ENCODE results near the gene SKA2.
"Not testable (repeated sequence)": the region's sequence is repeated elsewhere in the genome, so short reads cannot be mapped to it uniquely, and the experiment has no call there.

The SKA2 gene

DNA sequence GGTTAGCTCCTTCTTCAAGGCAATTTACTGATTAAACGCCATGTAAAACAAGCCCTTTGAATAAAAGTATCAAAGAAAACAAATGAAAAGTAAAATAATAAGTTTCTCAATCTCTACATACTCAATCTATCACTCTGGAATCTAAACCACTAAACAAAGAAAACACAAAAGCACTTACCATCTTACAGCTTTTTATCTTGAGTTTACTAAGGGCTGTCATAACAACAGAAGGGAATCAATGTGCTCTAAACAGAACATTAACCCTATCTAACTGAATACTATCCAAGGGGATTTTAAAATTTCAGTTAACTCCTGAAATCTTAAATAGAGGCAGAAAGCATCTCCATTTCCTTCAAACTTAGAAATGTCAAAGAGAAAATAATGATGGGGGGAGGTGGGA is 3.4 kb downstream of the SKA2 start:
- no peak for DNase-seq (ENCODE audit: low read depth)

- no peak for DNase-seq (ENCODE audit: low read depth)
These were observed 4.0 kb downstream of the SKA2 start for GRCh38 chr17:59151006-59151405.

GRCh38 chr17:59149841-59150511 is 5.0 kb downstream of the SKA2 start:
- DNase-seq (ENCODE audit: low read depth): no peak

DNA sequence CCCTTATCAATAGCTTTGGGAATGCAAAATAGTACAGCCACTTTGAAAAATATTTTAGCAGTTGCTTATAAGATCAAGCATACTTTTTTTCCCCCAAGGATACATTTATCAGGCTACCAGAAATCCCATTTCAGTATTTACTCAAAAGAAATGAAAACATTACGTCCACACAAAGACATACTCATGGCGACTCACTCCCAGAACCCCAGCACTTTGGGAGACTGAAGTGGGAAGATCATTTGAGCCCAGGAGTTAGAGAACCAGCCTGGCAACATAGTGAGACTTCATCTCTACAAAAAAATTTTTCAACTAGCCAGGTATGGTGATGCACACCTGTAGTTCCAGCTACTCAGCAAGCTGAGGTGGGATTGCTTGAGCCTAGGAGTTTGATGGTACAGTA is 5.9 kb downstream of the SKA2 start:
- no peak for DNase-seq (ENCODE audit: low read depth)

DNA sequence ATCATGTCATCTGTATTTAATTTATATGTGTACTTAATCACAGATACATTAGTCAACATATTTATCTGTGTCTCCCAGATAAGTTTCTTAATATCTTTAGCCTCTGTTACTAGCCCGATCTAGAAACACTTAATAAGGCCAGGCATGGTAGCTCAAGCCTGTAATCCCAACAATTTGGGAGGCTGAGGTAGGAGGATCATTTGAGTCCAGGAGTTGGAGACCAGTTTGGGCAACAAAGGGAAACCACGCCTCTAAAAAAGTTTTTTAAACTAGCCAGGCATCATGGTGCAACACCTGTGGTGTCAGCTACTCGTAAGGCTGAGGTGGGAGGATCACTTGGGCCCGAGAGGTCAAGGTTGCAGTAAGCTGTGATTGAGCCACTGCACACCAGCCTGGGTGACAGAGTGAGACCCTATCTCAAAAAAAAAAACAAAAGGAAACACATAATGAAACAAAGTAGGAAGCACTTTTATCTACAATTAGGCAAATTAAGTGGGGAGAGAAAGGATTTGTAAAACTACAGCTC is 9.4 kb downstream of the SKA2 start:
- no peak for DNase-seq (ENCODE audit: low read depth)

GRCh38 chr17:59141860-59142259 is 13.1 kb downstream of the SKA2 start:
- no peak for DNase-seq (ENCODE audit: low read depth)

DNA sequence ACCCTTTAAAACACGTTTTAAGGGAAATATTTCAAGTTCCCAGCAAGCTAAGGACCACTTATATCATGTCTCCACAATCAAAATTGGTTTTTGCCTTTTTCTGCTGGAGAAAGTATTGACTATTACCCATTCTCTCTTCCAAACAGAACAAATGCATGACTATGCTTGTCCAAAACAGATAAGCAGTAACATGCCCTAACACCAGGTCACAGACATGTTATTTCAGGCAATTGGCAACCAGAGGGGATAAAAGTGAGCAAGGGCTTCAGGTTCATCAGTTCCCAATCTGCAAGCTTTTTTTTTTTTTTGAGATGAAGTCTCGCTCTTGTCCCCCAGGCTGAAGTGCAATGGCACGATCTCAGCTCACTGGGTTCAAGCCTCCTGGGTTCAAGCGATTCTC is 15.0 kb downstream of the SKA2 start:
- DNase-seq (ENCODE audit: low read depth): no peak

DNA sequence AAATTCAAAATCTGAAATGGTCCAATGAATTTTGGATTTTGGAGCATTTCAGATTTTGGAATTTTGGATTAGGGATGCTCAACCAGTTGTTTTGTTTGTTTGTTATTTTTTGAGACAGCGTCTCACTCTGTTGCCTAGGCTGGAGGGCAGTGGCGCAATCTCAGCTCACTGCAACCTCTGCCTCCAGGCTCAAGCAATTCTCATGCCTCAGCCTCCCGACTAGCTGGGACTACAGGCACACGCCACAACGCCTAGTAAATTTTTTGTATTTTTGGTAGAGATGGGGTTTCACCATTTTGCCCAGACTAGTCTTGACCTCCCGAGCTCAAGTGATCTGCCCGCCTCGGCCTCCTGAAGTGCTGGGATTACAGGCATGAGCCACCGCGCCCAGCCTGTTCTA is 16.6 kb downstream of the SKA2 start:
- not testable (repeated sequence) for DNase-seq (ENCODE audit: low read depth)

DNA sequence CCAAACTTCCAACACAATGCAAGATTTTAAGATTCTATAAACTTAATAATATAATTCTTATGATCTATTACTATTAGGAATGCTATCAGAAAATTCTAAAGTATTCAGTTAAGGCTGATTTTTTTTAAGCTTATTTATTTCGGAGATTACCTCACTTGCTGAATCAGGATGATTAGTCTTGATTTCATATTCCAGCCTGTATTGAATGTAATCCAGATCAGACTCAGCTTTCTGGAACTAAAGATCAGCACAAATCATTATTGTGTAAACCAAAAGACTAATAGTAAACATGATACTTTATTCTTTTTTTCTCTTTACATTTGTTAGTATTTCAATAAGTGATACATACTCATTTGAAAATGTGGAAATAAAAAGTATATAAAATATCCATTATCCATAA is 23.9 kb downstream of the SKA2 start:
- no peak for DNase-seq (ENCODE audit: low read depth)

DNA sequence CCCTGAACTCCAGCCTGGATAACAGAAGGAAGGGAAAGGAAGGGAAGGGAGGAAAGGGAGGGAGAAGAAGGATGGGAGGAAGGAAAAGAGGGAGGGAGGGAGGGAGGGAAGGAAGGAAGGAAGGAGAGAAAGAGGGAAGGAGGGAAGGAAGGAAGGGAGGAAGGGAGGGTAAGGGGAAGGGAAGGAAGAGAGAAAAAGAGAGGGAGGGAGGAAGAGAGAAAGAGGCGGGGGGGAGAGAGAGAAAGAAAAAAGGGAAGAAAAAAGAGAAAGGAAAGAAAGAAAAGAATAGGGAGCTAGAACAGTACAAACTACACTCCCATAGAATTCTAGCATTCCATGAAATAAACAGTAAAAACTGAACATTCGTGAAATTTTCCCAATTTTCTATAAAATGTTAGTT is 25.2 kb downstream of the SKA2 start:
- no peak for DNase-seq (ENCODE audit: low read depth)

GRCh38 chr17:59126809-59127417 is 28.1 kb downstream of the SKA2 start:
- no peak for DNase-seq (ENCODE audit: low read depth)

- no peak for DNase-seq (ENCODE audit: low read depth)
These were observed 30.3 kb downstream of the SKA2 start for GRCh38 chr17:59124665-59125064.

DNA sequence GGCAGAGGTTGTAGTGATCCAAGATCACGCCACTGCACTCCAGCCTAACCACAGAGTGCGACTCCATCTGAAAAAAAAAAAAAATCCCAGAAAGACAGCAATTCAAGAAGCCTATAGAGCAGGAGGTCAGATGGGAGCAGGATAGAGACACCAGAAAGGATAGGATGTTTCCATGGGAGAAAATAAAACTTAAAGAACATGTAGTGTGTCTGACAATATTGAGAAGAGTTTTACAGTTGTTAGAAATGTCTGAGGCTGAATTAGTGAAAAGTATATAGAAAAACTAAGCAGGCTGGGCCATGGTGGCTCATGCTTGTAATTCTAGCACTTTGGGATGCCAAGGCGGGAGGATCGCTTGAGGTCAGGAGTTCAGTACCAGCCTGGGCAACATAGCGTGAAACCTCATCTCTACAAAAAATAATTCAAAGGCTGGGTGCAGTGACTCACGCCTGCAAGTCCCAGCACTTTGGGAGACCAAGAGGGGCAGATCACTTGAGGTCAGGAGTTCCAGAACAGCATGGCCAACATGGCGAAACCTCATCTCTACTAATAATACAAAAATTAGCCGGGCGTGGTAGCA is 33.0 kb downstream of the SKA2 start:
- no peak for DNase-seq (ENCODE audit: low read depth)

DNA sequence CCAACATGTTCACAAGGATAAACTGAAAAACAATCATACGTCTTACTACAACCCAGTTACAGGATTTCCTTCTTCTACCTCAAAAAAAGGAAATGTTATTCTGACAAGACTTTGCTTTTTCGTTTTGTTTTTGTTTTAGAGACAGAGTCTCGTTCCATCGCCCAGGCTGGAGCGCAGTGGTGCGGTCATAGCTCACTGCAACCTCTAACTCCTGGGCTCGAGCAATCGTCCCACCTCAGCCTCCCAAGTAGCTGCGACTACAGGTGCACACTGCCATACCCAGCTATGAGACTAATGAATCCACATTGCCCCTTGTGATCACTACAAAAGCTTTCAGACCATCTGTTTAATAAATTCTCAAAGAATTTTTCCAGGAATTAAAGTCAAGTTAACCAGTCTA is 39.5 kb downstream of the SKA2 start:
- no peak for DNase-seq (ENCODE audit: low read depth)

GRCh38 chr17:59111539-59111938 is 43.4 kb downstream of the SKA2 start:
- DNase-seq (ENCODE audit: low read depth): no peak

DNA sequence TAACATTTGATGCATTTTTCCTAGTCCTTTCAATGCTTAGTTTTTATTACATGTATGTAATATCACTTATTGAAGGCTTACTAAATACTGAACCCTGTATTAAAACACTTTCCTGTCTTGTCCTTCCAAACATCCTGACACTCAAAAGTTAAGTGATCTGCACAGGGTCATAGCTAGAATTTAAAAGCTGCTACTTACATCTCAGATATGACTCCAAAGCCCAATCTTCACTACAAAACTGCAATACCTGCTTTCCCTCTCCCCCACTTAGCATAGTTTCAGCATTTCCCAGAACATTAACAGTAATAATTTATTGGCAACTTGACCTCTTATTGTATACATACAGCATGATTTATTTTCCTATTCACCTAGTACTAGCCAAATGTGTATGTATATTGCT is 44.0 kb downstream of the SKA2 start:
- no peak for DNase-seq (ENCODE audit: low read depth)

DNA sequence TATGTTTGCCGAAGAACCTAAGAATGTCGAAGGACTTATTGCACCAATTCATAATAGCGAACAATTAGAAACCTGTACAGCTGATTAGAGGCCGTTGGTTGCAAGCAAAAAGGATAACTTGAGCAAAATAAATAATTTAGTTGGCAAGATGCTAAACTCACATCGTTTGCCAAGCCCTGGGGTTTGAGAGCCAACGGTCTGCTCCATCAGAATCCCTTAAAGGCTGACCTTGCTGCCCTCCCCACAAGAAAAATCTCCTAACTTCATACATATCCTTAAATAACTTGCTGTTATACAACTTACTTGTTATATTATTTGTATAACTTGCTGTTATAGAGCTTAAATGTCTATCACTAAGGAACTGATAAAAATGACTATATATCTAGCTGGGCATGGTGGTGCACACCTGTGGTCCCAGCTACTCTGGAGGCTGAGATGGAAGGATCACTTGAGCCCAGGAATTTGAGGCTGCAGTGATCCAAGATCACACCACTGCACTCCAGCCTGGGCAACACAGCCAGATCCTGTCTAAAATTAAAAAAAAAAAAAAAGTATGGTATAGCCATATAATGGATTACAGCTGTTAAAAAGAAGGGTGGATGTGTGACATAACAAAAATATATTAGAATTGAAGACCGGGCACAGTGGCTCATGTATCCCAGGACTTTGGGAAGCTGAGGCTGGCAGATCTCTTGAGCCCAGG is 46.4 kb downstream of the SKA2 start:
- no peak for DNase-seq (ENCODE audit: low read depth)

GRCh38 chr17:59107306-59107670 is 47.7 kb downstream of the SKA2 start:
- no peak for DNase-seq (ENCODE audit: low read depth)

GRCh38 chr17:59106463-59107305 is 48.3 kb downstream of the SKA2 start, which contains the start of gene TRIM37:
Gene TRIM37, minus strand, starts transcription at chr17:59106880. Its CDS starts 419 bp downstream, at chr17:59106461.
- DNase-seq (ENCODE audit: low read depth): peak; percentile 86

DNA sequence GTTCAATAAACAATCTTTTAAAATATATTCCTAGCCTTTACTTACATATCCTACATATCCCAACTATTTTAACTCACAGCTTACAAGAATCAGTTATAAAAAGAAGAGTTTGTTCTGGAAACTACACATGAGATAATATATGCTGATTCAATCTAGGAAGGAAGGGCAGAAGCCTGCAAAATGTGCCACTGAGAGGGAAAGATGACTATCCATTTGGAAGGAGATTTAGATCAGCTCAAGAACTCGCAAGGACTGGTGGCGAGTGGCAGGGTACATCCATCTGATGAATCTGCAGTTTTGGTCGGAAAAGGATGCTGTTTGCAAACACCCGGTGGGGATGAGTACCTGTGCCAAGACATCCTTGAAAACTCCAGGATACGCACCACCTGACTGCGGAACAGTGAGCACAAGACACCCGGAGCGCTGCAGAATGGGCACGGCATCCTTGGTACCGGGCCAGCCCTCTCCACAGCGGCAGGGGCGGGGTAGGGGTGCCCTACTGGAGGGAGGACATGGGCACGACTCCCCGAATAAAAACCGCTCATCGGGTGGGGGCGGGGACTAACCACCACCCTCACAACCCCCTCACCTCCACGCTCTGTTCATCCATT is 49.0 kb downstream of the SKA2 start:
- no peak for DNase-seq (ENCODE audit: low read depth)

- DNase-seq (ENCODE audit: low read depth): no peak
These were observed 53.8 kb downstream of the SKA2 start for GRCh38 chr17:59101178-59101577.

- DNase-seq (ENCODE audit: low read depth): no peak
These were observed 57.1 kb downstream of the SKA2 start for GRCh38 chr17:59097876-59098275.
